ENCODE results near the gene ZMYND8. TPM values are rescaled to one million over a fixed set of nuclear protein-coding genes. Genes with fewer than 3 reads are reported as not detected.

The ZMYND8 gene
- polyA plus RNA-seq, 1 donor from 2014 or later: 16.8 TPM

DNA sequence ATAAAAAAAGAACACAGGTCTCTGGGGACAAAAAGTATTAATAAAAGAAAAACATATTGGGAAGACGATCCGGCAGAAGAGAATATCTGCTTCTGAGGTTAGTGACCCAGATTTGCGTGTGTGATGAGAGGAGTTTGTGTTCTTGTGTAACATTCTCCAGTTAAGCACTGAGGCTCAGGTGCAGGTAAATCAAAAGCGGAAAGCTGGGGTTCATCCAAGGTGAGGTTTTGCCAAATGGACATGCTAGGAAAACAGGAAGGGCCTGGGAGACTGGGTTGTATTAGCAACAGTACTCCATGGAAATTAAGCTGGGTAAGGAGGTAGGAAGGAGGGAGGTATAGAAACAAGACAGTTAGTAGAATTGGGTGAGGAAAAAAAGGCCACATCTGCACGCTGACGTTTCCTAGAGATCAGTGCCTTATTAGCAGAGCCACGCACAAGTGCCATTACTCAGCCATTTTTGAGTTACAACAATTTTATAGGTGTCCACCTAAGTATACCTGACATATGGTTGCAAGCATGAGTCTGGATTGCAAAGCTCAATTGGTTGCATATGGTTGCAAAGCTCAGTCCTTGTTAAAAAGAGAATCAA, 139.6 kb downstream of the ZMYND8 start:
- no peaks in the 10 kb centered on the region for H3K9me3 ChIP-seq (ENCODE audit: low read length)
- H3K9me2 ChIP-seq (ENCODE audit: insufficient read depth, low read length): no peaks in the 10 kb centered on the region
- TF ChIP-seq RAD21 (conservative IDR thresholded peaks at IDR 0.05): no peak
- TF ChIP-seq EZH2 (IDR thresholded peaks at IDR 0.05; ENCODE audit: borderline replicate concordance, insufficient read depth, low read length, poor library complexity, severe bottlenecking): no peak
- TF ChIP-seq MXI1 (conservative IDR thresholded peaks at IDR 0.05; ENCODE audit: poor library complexity, severe bottlenecking): no peak
- no peak for TF ChIP-seq POLR2AphosphoS5 (IDR thresholded peaks at IDR 0.05)
- no peak for TF ChIP-seq SMC3 (conservative IDR thresholded peaks at IDR 0.05; ENCODE audit: poor library complexity)
- no peak for TF ChIP-seq TAF1 (IDR thresholded peaks at IDR 0.05; ENCODE audit: low read depth)
- TF ChIP-seq, protein P1, sequence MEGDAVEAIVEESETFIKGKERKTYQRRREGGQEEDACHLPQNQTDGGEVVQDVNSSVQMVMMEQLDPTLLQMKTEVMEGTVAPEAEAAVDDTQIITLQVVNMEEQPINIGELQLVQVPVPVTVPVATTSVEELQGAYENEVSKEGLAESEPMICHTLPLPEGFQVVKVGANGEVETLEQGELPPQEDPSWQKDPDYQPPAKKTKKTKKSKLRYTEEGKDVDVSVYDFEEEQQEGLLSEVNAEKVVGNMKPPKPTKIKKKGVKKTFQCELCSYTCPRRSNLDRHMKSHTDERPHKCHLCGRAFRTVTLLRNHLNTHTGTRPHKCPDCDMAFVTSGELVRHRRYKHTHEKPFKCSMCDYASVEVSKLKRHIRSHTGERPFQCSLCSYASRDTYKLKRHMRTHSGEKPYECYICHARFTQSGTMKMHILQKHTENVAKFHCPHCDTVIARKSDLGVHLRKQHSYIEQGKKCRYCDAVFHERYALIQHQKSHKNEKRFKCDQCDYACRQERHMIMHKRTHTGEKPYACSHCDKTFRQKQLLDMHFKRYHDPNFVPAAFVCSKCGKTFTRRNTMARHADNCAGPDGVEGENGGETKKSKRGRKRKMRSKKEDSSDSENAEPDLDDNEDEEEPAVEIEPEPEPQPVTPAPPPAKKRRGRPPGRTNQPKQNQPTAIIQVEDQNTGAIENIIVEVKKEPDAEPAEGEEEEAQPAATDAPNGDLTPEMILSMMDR (IDR thresholded peaks at IDR 0.05; ENCODE audit: poor library complexity, severe bottlenecking): no peak
- TF ChIP-seq, protein P2, sequence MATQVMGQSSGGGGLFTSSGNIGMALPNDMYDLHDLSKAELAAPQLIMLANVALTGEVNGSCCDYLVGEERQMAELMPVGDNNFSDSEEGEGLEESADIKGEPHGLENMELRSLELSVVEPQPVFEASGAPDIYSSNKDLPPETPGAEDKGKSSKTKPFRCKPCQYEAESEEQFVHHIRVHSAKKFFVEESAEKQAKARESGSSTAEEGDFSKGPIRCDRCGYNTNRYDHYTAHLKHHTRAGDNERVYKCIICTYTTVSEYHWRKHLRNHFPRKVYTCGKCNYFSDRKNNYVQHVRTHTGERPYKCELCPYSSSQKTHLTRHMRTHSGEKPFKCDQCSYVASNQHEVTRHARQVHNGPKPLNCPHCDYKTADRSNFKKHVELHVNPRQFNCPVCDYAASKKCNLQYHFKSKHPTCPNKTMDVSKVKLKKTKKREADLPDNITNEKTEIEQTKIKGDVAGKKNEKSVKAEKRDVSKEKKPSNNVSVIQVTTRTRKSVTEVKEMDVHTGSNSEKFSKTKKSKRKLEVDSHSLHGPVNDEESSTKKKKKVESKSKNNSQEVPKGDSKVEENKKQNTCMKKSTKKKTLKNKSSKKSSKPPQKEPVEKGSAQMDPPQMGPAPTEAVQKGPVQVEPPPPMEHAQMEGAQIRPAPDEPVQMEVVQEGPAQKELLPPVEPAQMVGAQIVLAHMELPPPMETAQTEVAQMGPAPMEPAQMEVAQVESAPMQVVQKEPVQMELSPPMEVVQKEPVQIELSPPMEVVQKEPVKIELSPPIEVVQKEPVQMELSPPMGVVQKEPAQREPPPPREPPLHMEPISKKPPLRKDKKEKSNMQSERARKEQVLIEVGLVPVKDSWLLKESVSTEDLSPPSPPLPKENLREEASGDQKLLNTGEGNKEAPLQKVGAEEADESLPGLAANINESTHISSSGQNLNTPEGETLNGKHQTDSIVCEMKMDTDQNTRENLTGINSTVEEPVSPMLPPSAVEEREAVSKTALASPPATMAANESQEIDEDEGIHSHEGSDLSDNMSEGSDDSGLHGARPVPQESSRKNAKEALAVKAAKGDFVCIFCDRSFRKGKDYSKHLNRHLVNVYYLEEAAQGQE (IDR thresholded peaks at IDR 0.05; ENCODE audit: borderline replicate concordance): no peak
- TF ChIP-seq EP300 (conservative IDR thresholded peaks at IDR 0.05; ENCODE audit: poor library complexity, severe bottlenecking): no peak
- H3K27ac ChIP-seq (ENCODE audit: low read length): no peak overlapping the region
- H3K4me3 ChIP-seq (ENCODE audit: low read length): no peak overlapping the region
- H4K20me1 ChIP-seq (ENCODE audit: insufficient read depth): no peaks in the 10 kb centered on the region
- peaks cover 4% of the 10 kb centered on the region for H3F3A ChIP-seq (ENCODE audit: insufficient read depth, low read length, poor library complexity, severe bottlenecking)
- no peak overlapping the region for H2AFZ ChIP-seq (ENCODE audit: low read depth, low read length)
- no peaks in the 10 kb centered on the region for H3K79me2 ChIP-seq (replicated peaks; ENCODE audit: insufficient read depth, low read length)
- H3K27me3 ChIP-seq (ENCODE audit: insufficient read depth, low read depth, low read length): no peaks in the 10 kb centered on the region
- no peaks in the 10 kb centered on the region for H3K36me3 ChIP-seq (ENCODE audit: insufficient read depth, low read length)
- no peak overlapping the region for H3K9ac ChIP-seq (ENCODE audit: low read length)
- H3K4me2 ChIP-seq (ENCODE audit: low read length): no peak overlapping the region

DNA sequence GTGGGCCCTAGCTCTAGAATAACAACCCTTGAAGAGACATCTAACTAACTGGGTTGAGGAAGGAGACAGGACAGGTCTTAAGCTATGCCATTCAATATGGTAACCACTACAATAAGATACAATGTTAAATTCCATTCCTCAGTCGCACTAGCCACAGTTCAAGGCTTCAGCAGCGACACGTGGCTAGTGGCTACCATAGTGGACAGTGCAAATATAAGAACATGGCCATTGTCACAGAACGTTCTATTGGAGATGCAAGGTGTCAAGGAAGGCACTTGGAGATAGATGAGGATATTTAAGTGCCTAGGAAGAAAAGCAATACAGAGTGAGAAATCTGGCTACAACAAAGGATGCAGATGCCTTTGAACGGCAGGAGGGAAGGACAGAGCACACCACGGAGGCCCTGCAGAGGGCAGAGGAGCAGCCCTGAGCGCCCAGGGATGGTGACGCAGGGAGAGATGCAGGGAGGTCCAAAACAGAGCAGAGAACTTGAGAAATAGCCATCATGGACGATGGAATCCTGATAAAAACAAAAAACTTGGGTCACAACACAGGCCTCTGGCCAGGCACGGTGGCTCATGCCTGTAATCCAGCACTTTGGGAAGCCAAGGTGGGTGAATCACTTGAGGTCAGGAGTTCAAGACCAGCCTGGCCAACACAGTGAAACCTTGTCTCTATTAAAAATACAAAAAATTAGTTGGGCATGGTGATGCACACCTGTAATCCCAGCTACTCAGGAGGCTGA, 140.7 kb downstream of the ZMYND8 start:
- Histone ChIP-seq H3K9me3 (ENCODE audit: low read length) (no peaks in the 10 kb centered on the region), H3K4me3 (ENCODE audit: low read length) (no peak overlapping the region), H3K27me3 (ENCODE audit: insufficient read depth, low read depth, low read length) (no peaks in the 10 kb centered on the region), H3F3A (ENCODE audit: insufficient read depth, low read length, poor library complexity, severe bottlenecking) (peaks cover 4% of the 10 kb centered on the region), H3K9me2 (ENCODE audit: insufficient read depth, low read length) (no peaks in the 10 kb centered on the region), H4K20me1 (ENCODE audit: insufficient read depth) (no peaks in the 10 kb centered on the region), H3K27ac (ENCODE audit: low read length) (no peak overlapping the region), H2AFZ (ENCODE audit: low read depth, low read length) (no peak overlapping the region), H3K4me2 (ENCODE audit: low read length) (no peak overlapping the region), H3K79me2 (replicated peaks; ENCODE audit: insufficient read depth, low read length) (no peaks in the 10 kb centered on the region), H3K36me3 (ENCODE audit: insufficient read depth, low read length) (peaks cover under 1% of the 10 kb centered on the region), H3K9ac (ENCODE audit: low read length) (no peak overlapping the region)
- TF ChIP-seq EZH2 (IDR thresholded peaks at IDR 0.05; ENCODE audit: borderline replicate concordance, insufficient read depth, low read length, poor library complexity, severe bottlenecking) (no peak), MXI1 (conservative IDR thresholded peaks at IDR 0.05; ENCODE audit: poor library complexity, severe bottlenecking) (no peak), TAF1 (IDR thresholded peaks at IDR 0.05; ENCODE audit: low read depth) (no peak), EP300 (conservative IDR thresholded peaks at IDR 0.05; ENCODE audit: poor library complexity, severe bottlenecking) (no peak), POLR2AphosphoS5 (IDR thresholded peaks at IDR 0.05) (no peak), RAD21 (conservative IDR thresholded peaks at IDR 0.05) (no peak), SMC3 (conservative IDR thresholded peaks at IDR 0.05; ENCODE audit: poor library complexity) (no peak)
- TF ChIP-seq, protein P1 (IDR thresholded peaks at IDR 0.05; ENCODE audit: poor library complexity, severe bottlenecking): no peak
- TF ChIP-seq, protein P2 (IDR thresholded peaks at IDR 0.05; ENCODE audit: borderline replicate concordance): no peak
